IMR-90 (cell line): ENCODE data around the gene USP10. TPM values are rescaled to one million over a fixed set of nuclear protein-coding genes. Genes with fewer than 3 reads are reported as not detected.
A peak's percentile ranks its signal among the peaks of the same experiment; 100 is the strongest.
"Not testable (repeated sequence)": the region's sequence is repeated elsewhere in the genome, so short reads cannot be mapped to it uniquely, and the experiment has no call there.

Source experiments
- ATAC-seq: fragments of 200-7000 bp; cut with Tn5 transposase; 2 replicates; pipeline ENCODE4 v1.9.1; 2020; ENCODE audit warnings: low read depth, mild to moderate bottlenecking, moderate library complexity
- BruUV-seq: library from RNA; stranded (reverse); fragments of 400-500 nt; replicated peaks from 2 replicates; lab custom pipeline; 2021; lab: Mats Ljungman, UMichigan
- CTCF ChIA-PET: fragments of 300-600 bp; formaldehyde crosslinking; extraction: SDS; loops from one replicate; lab custom pipeline; 2021; ENCODE audit warnings: antibody characterized with exemption; lab: Yijun Ruan, JAX
- POLR2A ChIA-PET: fragments of 300-600 bp; sonication (Branson Sonifier 250); formaldehyde crosslinking; loops from one replicate; lab custom pipeline; 2022; ENCODE audit warnings: antibody characterized with exemption; ENCODE audit not compliant: unreplicated experiment; lab: Charles Lee
- DNase-seq: peaks from one replicate; pipeline ENCODE4 v3.0.0; 2013
- H2AFZ ChIP-seq: replicated peaks from 2 replicates; pipeline ENCODE3; 2013; ENCODE audit warnings: low read length, mild to moderate bottlenecking; ENCODE audit not compliant: poor library complexity
- H2AK5ac ChIP-seq: 2 replicates; pipeline ENCODE4 v1.6.1; 2013; ENCODE audit warnings: low read depth, low read length, inconsistent platforms
- H2AK9ac ChIP-seq: replicated peaks from 2 replicates; pipeline ENCODE3; 2013; ENCODE audit warnings: mild to moderate bottlenecking, low read depth, low read length, moderate library complexity; ENCODE audit not compliant: poor library complexity
- H2BK120ac ChIP-seq: 2 replicates; pipeline ENCODE4 v1.6.1; 2013; ENCODE audit warnings: low read depth, low read length, inconsistent platforms
- H2BK15ac ChIP-seq: 3 replicates; pipeline ENCODE4 v1.6.1; 2013; ENCODE audit warnings: low read depth, low read length, inconsistent platforms
- H2BK20ac ChIP-seq: 2 replicates; pipeline ENCODE4 v1.6.1; 2013; ENCODE audit warnings: low read depth, mild to moderate bottlenecking, inconsistent platforms, low read length, moderate library complexity
- H2BK5ac ChIP-seq: 2 replicates; pipeline ENCODE4 v1.6.1; 2013; ENCODE audit warnings: mild to moderate bottlenecking, low read depth, low read length, inconsistent platforms; ENCODE audit not compliant: poor library complexity, severe bottlenecking
- H3K14ac ChIP-seq: replicated peaks from 2 replicates; pipeline ENCODE4 v1.6.1; 2013; ENCODE audit warnings: low read depth, low read length, inconsistent platforms
- H3K18ac ChIP-seq: 2 replicates; pipeline ENCODE4 v1.6.1; 2013; ENCODE audit warnings: low read depth, low read length, control low read depth
- H3K23ac ChIP-seq: 2 replicates; pipeline ENCODE4 v1.6.1; 2013; ENCODE audit warnings: low read depth, low read length, inconsistent platforms
- H3K27ac ChIP-seq: 2 replicates; pipeline ENCODE4 v1.5.1; 2013; ENCODE audit warnings: mild to moderate bottlenecking, control low read depth, low read length; ENCODE audit not compliant: insufficient read depth
- H3K27me3 ChIP-seq: 2 replicates; pipeline ENCODE4 v1.6.1; 2013; ENCODE audit warnings: low read length; ENCODE audit not compliant: control insufficient read depth, insufficient read depth
- H3K36me3 ChIP-seq: 2 replicates; pipeline ENCODE4 v1.6.1; 2013; ENCODE audit warnings: low read length, mixed read lengths; ENCODE audit not compliant: control insufficient read depth, insufficient read depth
- H3K4ac ChIP-seq: 2 replicates; pipeline ENCODE4 v1.6.1; 2013; ENCODE audit warnings: low read depth, low read length, inconsistent platforms
- H3K4me1 ChIP-seq: 2 replicates; pipeline ENCODE4 v1.6.1; 2013; ENCODE audit warnings: low read length, mixed read lengths; ENCODE audit not compliant: control insufficient read depth, insufficient read depth
- H3K4me2 ChIP-seq: 2 replicates; pipeline ENCODE4 v1.6.1; 2013; ENCODE audit warnings: low read depth, mild to moderate bottlenecking, control low read depth, low read length, moderate library complexity
- H3K4me3 ChIP-seq: 2 replicates; pipeline ENCODE4 v1.5.1; 2013; ENCODE audit warnings: low read depth, mild to moderate bottlenecking, control low read depth, low read length, moderate library complexity; ENCODE audit not compliant: insufficient read depth
- H3K56ac ChIP-seq: 2 replicates; pipeline ENCODE4 v1.6.1; 2013; ENCODE audit warnings: low read length, inconsistent platforms; ENCODE audit not compliant: insufficient read depth; ENCODE audit errors: extremely low read depth
- H3K79me1 ChIP-seq, 2 experiments: 2 replicates each; pipeline ENCODE4 v1.6.1; 2013; ENCODE audit warnings: low read length in 2 of 2, inconsistent platforms in 1 of 2, low read depth in 1 of 2
- H3K9ac ChIP-seq: 2 replicates; pipeline ENCODE4 v1.6.1; 2013; ENCODE audit warnings: low read depth, low read length, control low read depth
- H3K9me1 ChIP-seq: 2 replicates; pipeline ENCODE4 v1.6.1; 2013; ENCODE audit warnings: low read length, inconsistent platforms; ENCODE audit not compliant: insufficient read depth
- H3K9me3 ChIP-seq: 2 replicates; pipeline ENCODE4 v1.6.1; 2013; ENCODE audit warnings: low read length; ENCODE audit not compliant: control insufficient read depth, insufficient read depth
- H4K20me1 ChIP-seq: 2 replicates; pipeline ENCODE4 v1.6.1; 2013; ENCODE audit warnings: low read length, inconsistent platforms; ENCODE audit not compliant: insufficient read depth
- H4K5ac ChIP-seq: 2 replicates; pipeline ENCODE4 v1.6.1; 2013; ENCODE audit warnings: mild to moderate bottlenecking, low read depth, low read length, control low read depth
- H4K8ac ChIP-seq, 2 experiments: 2 replicates each; pipeline ENCODE4 v1.6.1; 2013; ENCODE audit warnings: low read depth in 2 of 2, low read length in 2 of 2, control low read depth in 1 of 2, inconsistent platforms in 1 of 2
- H4K91ac ChIP-seq: 2 replicates; pipeline ENCODE4 v1.6.1; 2013; ENCODE audit warnings: low read depth, low read length, inconsistent platforms; ENCODE audit not compliant: insufficient read depth
- FOS ChIP-seq: fragments of 150-350 bp; IDR thresholded peaks from 2 replicates; pipeline ENCODE4 v1.6.1; 2016; ENCODE audit warnings: low read depth, low read length
- MAFK ChIP-seq: IDR thresholded peaks from 2 replicates; pipeline ENCODE4 v1.6.1; 2012; ENCODE audit warnings: low read depth, low read length, improper control_type of control experiment
- WGBS, 2 experiments: methylation state at CpG; one replicate each; pipeline versions ENCODE4 v1.1.5 to v1.1.7; 2013; ENCODE audit warnings: missing lambda C conversion rate in 2 of 2; ENCODE audit not compliant: insufficient read length in 1 of 2; ENCODE audit errors: extremely low coverage in 2 of 2; 5-methylcytosine and 5-hydroxymethylcytosine counted together
- dilution Hi-C: fragments of 300-500 bp; cut with HindIII; formaldehyde crosslinking; loops from one replicate; pipeline ENCODE4 v1.14.3; 2018; ENCODE audit warnings: low sequenced_read_pairs; ENCODE audit not compliant: unreplicated experiment
- in situ Hi-C: fragments of 300-500 bp; cut with MboI; formaldehyde crosslinking; loops from 3 replicates; pipeline ENCODE4 v1.14.3; 2019; ENCODE audit warnings: low sequenced_read_pairs, inconsistent platforms, mixed read lengths
- intact Hi-C: fragments of 100-400 bp; cut with micrococcal nuclease; formaldehyde crosslinking; loops from 2 replicates; pipeline ENCODE4 v1.10.0; 2022
- polyA plus RNA-seq, 3 experiments: library from polyadenylated mRNA; depleted of rRNA; stranded (reverse); fragments of >200 nt; gene quantifications; 2 replicates each; pipeline ENCODE4 v1.2.3, GENCODE V29; 2012; ENCODE audit warnings: low replicate concordance in 1 of 3
- total RNA-seq: library from RNA; depleted of rRNA; stranded (reverse); fragments of >200 nt; gene quantifications from 2 replicates; pipeline ENCODE4 v1.2.3, GENCODE V29; 2012
- TF ChIP-seq, protein P1 (sequence below): conservative IDR thresholded peaks from 2 replicates; pipeline ENCODE4 v1.5.1; 2012; ENCODE audit warnings: mild to moderate bottlenecking, low read depth, low read length, improper control_type of control experiment
- TF ChIP-seq, protein P2 (sequence below): fragments of 150-350 bp; IDR thresholded peaks from 2 replicates; pipeline ENCODE4 v1.6.1; 2016; ENCODE audit warnings: low read depth, mild to moderate bottlenecking, low read length, moderate library complexity, borderline replicate concordance

The USP10 gene
- total and polyA plus RNA-seq, 2 of the 4 experiments (the other 2 are of a cell fraction) = 54.3 to 79.0 TPM

DNA sequence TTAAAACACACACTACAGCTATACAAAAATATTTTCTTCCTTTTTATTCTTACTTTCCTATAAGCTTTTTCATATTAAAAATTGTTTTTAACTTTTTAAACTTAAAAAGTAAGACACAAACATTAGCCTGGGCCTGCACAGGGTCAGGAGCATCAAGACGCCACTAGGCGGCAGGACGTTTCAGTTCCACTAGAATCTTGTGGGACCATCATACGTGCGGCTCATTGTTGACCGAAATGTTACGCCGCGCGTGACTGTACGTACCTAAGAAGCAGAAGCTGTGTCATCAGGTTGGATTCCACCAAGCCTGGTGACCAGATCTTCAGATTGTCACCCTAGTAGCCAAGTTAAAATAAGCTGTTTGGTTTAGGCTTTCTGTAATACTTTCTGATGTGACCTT is 47.1 kb downstream of the USP10 start:
- peak overlapping the region; percentile 62; the same call in 1 of the 2 replicates for H2AK5ac ChIP-seq
- dilution Hi-C loops = no loop called here
- H4K20me1 ChIP-seq = peaks cover 36% of the 10 kb centered on the region
- no peaks in the 10 kb centered on the region for H3K9me3 ChIP-seq
- H3K23ac ChIP-seq = no peak overlapping the region
- no peak overlapping the region for H2BK120ac ChIP-seq
- peaks cover 39 to 75% of the 10 kb centered on the region in 2 experiments for H3K79me1 ChIP-seq
- H4K5ac ChIP-seq = no peak overlapping the region
- peaks cover 22% of the 10 kb centered on the region for H3K9me1 ChIP-seq
- H3K4me2 ChIP-seq = no peak overlapping the region
- CTCF ChIA-PET = no interaction called here
- H3K56ac ChIP-seq = no peak overlapping the region
- no peak overlapping the region for H2AFZ ChIP-seq
- H2AK9ac ChIP-seq = no peak overlapping the region
- no peak overlapping the region for H3K4me3 ChIP-seq
- H3K14ac ChIP-seq = no peak overlapping the region
- no peak overlapping the region for H2BK5ac ChIP-seq
- no peak overlapping the region for H3K18ac ChIP-seq
- DNase-seq (no peak), ATAC-seq (no peak)
- no peak for TF ChIP-seq FOS
- TF ChIP-seq MAFK = no peak
- TF ChIP-seq, protein P1, sequence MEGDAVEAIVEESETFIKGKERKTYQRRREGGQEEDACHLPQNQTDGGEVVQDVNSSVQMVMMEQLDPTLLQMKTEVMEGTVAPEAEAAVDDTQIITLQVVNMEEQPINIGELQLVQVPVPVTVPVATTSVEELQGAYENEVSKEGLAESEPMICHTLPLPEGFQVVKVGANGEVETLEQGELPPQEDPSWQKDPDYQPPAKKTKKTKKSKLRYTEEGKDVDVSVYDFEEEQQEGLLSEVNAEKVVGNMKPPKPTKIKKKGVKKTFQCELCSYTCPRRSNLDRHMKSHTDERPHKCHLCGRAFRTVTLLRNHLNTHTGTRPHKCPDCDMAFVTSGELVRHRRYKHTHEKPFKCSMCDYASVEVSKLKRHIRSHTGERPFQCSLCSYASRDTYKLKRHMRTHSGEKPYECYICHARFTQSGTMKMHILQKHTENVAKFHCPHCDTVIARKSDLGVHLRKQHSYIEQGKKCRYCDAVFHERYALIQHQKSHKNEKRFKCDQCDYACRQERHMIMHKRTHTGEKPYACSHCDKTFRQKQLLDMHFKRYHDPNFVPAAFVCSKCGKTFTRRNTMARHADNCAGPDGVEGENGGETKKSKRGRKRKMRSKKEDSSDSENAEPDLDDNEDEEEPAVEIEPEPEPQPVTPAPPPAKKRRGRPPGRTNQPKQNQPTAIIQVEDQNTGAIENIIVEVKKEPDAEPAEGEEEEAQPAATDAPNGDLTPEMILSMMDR = peak; percentile 20; the same call in 1 of the 2 replicates
- TF ChIP-seq, protein P2, sequence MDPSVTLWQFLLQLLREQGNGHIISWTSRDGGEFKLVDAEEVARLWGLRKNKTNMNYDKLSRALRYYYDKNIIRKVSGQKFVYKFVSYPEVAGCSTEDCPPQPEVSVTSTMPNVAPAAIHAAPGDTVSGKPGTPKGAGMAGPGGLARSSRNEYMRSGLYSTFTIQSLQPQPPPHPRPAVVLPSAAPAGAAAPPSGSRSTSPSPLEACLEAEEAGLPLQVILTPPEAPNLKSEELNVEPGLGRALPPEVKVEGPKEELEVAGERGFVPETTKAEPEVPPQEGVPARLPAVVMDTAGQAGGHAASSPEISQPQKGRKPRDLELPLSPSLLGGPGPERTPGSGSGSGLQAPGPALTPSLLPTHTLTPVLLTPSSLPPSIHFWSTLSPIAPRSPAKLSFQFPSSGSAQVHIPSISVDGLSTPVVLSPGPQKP = no peak
- H3K4me1 ChIP-seq = peaks cover 11% of the 10 kb centered on the region
- BruUV-seq = no TSS peak
- H2BK20ac ChIP-seq = no peak overlapping the region
- H3K27ac ChIP-seq = no peak overlapping the region
- 100% methylated on average over 11 of the region's 11 CpGs; no CpG with 5 or more reads in 1 of the 2 experiments for WGBS, 2 experiments
- POLR2A ChIA-PET = no interaction called here
- H3K36me3 ChIP-seq = peaks cover 13% of the 10 kb centered on the region
- H3K27me3 ChIP-seq = no peaks in the 10 kb centered on the region
- H3K4ac ChIP-seq = no peak overlapping the region
- intact Hi-C loops = no loop called here
- no peak overlapping the region for H3K9ac ChIP-seq
- H2BK15ac ChIP-seq = no peak overlapping the region
- in situ Hi-C loops = no loop called here
- H4K91ac ChIP-seq = no peak overlapping the region
- H4K8ac ChIP-seq = no peak overlapping the region

DNA sequence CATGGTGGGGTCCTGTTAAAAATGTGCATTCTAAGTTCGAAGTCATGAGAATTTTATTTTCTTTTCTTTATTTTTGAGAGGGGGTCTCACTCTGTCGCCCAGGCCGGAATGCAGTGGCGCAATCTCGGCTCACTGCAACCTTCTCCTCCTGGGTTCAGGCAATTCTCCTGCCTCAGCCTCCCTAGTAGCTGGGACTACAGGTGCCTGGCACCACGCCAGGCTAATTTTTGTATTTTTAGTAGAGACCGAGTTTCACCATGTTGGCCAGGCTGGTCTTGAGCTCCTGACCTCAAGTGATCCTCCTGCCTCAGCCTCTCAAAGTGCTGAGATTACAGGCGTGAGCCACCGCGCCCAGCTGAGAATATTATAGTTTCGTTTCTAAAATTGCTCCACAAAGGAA is 48.4 kb downstream of the USP10 start:
- H3K9me3 ChIP-seq, H3K4ac ChIP-seq, H2AK5ac ChIP-seq, H3K23ac ChIP-seq, H2BK20ac ChIP-seq, H2BK5ac ChIP-seq, H3K9ac ChIP-seq, ATAC-seq, H4K5ac ChIP-seq, POLR2A ChIA-PET, H3K18ac ChIP-seq, CTCF ChIA-PET, H3K4me1 ChIP-seq, H4K8ac ChIP-seq, H3K27me3 ChIP-seq, H3K14ac ChIP-seq, H2AK9ac ChIP-seq, H3K56ac ChIP-seq, H4K91ac ChIP-seq, in situ Hi-C loops, dilution Hi-C loops, intact Hi-C loops, DNase-seq, H2BK15ac ChIP-seq, H2AFZ ChIP-seq, H3K4me3 ChIP-seq, H3K4me2 ChIP-seq, H2BK120ac ChIP-seq, BruUV-seq, H3K27ac ChIP-seq: not testable (repeated sequence)
- 92% methylated on average over 2 of the region's 11 CpGs; no CpG with 5 or more reads in 1 of the 2 experiments for WGBS, 2 experiments
- H3K36me3 ChIP-seq = peaks cover 13% of the 10 kb centered on the region
- peaks cover 19% of the 10 kb centered on the region; the same call in 1 of the 2 replicates for H3K9me1 ChIP-seq
- peaks cover 37 to 75% of the 10 kb centered on the region in 2 experiments for H3K79me1 ChIP-seq
- peaks cover 40% of the 10 kb centered on the region for H4K20me1 ChIP-seq
